Stimulated activated CD4-positive, alpha-beta T cell treated with anti-CD3 and anti-CD28 coated beads, Interleukin-12 subunit alpha, Interleukin-12 subunit beta, amount 100 ng/mL, for 48 hours (primary cell): Measurements from ENCODE around the gene SLC47A2.

Experiments
- DNase-seq, 3 donors: peaks; one replicate each; pipeline ENCODE4 v3.0.0-alpha.2; 2020; ENCODE audit warnings: low read depth in 2 of 3, low spot score in 1 of 3

SLC47A2 gene

DNA sequence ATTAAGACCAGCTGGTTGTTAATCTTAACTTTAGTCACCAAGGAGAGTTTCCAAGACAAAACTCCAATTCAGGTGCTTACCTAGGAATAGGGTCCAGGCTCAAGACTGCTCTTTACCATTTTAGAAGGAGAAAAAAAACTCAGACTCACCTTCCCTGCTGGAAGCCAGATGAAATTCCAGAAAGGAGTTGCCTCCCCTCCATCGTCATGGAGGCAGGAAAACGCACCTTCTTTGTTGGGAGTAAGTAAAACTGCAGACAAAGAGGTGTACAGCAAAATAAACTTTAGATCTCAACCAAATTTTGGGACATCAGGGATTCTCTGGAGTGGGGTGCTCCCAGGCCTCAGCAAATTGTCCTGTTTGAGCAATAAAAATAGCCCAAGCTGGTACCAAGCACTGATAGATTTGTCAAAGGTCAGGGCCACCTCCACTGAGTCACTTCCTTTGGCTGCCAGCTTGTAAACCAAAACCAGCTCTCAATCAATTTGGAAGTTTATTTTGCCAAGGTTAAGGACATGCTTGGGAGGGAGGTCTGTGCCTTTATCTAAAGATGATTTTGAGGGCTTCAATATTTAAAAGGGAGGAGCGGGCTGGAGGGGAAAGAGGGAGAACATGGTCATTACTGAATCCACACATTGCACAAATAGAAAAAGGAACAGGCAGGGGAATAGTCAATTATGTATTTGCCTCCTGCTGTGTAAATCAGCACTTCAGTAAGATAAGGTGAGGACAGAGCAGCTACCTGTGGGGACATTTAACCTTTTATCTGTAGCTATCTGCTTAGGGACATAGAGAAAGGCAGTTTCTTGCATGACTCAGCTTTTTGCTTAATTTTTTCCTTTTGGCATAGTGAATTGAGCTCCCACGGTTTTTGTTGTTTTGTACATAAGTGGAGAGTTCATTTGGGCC, 69.3 kb downstream of the SLC47A2 start:
- no peak for DNase-seq

GRCh38 chr17:19645734-19646201, 70.6 kb downstream of the SLC47A2 start:
- DNase-seq: peak; percentile 25 to 63 (median 41)

- no peak for DNase-seq
These were observed 71.7 kb downstream of the SLC47A2 start for GRCh38 chr17:19644493-19645210.

- no peak for DNase-seq
These were observed 74.0 kb downstream of the SLC47A2 start for GRCh38 chr17:19642373-19642893.

DNA sequence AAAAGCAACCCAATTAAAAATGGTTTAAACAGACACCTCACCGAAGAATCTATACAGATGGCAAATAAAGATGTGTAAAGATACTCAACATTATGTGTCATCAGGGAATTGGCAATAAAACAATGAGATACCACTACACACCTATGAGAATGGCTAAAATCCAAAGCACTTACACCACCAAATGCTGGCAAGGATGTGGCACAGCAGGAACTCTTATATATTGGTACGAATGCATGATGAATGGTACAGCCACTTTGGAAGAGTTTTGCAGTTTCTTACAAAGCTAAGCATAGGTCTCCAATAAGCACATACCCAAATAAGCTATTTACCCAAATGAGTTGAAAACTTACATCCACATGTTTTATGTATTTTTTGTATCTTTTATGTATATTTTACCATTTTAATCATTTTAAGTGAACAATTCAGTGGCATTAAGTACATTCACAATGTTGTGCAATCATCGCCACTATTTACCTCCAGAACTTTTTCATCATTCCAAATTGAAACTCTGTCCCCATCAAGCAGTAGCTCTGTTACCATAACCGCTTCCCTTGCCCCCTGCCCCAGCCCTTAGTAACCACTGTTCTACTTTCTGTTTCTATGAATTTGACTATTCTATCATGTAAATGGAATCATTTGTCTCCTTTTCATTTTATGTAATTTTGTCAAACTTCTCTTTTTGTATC, 74.6 kb downstream of the SLC47A2 start:
- DNase-seq: no peak

DNA sequence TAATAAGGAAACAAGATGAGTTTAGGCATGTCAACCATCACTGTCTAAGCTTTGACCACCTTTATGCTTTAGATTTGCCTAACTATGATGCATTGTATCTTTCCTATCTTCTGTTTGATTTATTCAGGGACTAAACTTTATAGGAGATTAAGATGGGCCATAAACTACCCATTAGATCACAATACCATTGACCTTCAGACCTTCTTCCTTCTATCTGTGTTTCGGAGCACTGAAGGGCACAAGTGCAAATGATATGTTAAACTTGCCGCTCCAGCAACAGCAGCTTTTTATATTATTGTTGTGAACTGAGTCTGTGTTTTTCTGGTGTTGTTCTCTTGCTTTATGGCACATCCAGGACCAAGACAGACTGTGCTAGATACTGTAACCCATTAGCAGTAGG, 84.5 kb downstream of the SLC47A2 start:
- no peak for DNase-seq

DNA sequence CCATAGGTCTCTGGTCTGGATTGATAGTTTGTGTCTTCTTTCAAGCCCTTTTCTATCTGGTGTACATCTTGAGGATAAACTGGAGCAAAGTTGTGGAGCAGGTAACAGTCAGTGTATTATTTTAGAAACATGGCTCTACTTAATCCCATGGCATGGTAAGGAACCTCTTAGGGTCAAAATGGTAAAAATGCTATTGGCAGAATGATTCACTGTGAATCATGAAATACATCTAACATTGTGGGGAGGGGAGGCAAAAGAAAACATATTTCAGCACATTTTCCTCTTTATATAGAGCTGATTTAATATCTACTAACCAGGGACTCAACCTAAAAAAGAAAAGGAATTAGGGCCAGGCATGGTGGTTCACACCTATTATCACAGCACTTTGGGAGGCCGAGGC, 85.7 kb downstream of the SLC47A2 start:
- no peak for DNase-seq

DNA sequence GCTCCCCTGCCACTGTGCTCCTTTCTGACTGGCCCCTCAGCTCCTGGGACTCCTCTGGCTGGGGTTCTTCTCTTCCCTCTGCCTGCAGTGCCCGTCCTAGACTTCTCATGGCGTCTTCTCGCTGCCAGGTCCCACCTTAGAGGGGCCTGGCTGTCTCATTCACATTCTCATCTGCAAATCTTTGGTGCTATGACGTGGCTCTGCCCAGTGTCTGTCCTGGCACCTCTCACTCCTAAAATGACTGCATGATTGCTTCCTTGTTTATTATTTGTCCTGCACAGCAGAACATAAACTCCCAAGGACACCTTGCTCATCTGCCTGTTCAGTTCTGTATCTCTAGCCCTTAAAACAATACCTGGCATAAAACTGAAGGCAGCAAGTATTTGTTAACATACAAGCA, 86.3 kb downstream of the SLC47A2 start:
- DNase-seq: no peak

- DNase-seq: no peak
These were observed 86.9 kb downstream of the SLC47A2 start for GRCh38 chr17:19629449-19629848.
